ENCODE results near the gene KIAA0825.
"Not testable (repeated sequence)": the region's sequence is repeated elsewhere in the genome, so short reads cannot be mapped to it uniquely, and the experiment has no call there.

- not testable (repeated sequence) for TF ChIP-seq CTCF (conservative IDR thresholded peaks at IDR 0.05 in 1 of 2, IDR thresholded peaks at IDR 0.05 in 1 of 2; ENCODE audit: low read depth in 1 of 2, low read length in 2 of 2); EZH2 (IDR thresholded peaks at IDR 0.05; ENCODE audit: low read length, missing control alignments)
Measured at GRCh38 chr5:94116317-94116716, 502.1 kb downstream of the KIAA0825 start.

Measured in fibroblast of lung (primary cell).